Gastrocnemius medialis (tissue), 4 donors: Measurements from ENCODE around the gene CBY1. TPM values are rescaled to one million over a fixed set of nuclear protein-coding genes. Genes with fewer than 3 reads are reported as not detected.
A peak's percentile ranks its signal among the peaks of the same experiment; 100 is the strongest.

Source experiments
- ATAC-seq, 2 donors: fragments of 150-250 bp; one replicate each; pipeline ENCODE4 v1.9.1; 2016
- DNase-seq, 2 donors: peaks; one replicate each; pipeline ENCODE4 v3.0.0-alpha.2; 2019
- H3K27ac ChIP-seq, 4 donors: fragments of 200-600 bp; sonication (generic); 1 replicate in 1 of 4; 2 replicates in 3 of 4; pipeline ENCODE4 v1.5.1; 2016 to 2018; ENCODE audit warnings: mild to moderate bottlenecking in 2 of 4, moderate library complexity in 1 of 4
- H3K27me3 ChIP-seq, 3 donors: fragments of 200-600 bp; sonication (generic) in 2 of 3; 1 replicate in 1 of 3; 2 replicates in 2 of 3; pipeline versions ENCODE4 v1.5.1 to v1.6.0; 2016 to 2019; ENCODE audit warnings: mild to moderate bottlenecking in 1 of 3, moderate library complexity in 1 of 3
- H3K36me3 ChIP-seq, 2 donors: fragments of 200-600 bp; sonication (generic) in 1 of 2; one replicate each; pipeline ENCODE4 v1.5.1; 2017 to 2018
- H3K4me1 ChIP-seq, 2 donors: fragments of 200-600 bp; sonication (generic) in 1 of 2; one replicate each; pipeline ENCODE4 v1.5.1; 2016 to 2017; ENCODE audit warnings: mild to moderate bottlenecking in 2 of 2
- H3K4me3 ChIP-seq, 4 donors: fragments of 200-600 bp; sonication (generic) in 3 of 4; 1 replicate in 1 of 4; 2 replicates in 3 of 4; pipeline ENCODE4 v1.5.1; 2016 to 2019; ENCODE audit warnings: mild to moderate bottlenecking in 2 of 4
- H3K9me3 ChIP-seq, 3 donors: fragments of 200-600 bp; sonication (generic) in 2 of 3; 1 replicate in 1 of 3; 2 replicates in 2 of 3; pipeline ENCODE4 v1.5.1; 2016 to 2019
- CTCF ChIP-seq, 5 experiments: fragments of 450-650 bp in 3 of 5; fragments of 200-600 bp in 2 of 5; sonication (generic) in 2 of 5; IDR thresholded peaks in 4 of 5; conservative IDR thresholded peaks in 1 of 5; 1 replicate in 4 of 5; 2 replicates in 1 of 5; pipeline ENCODE4 v1.5.1; 2016 to 2019; ENCODE audit warnings: antibody characterized with exemption in 5 of 5, mild to moderate bottlenecking in 3 of 5, moderate library complexity in 3 of 5
- POLR2A ChIP-seq, 2 donors: fragments of 450-650 bp; IDR thresholded peaks; one replicate each; pipeline ENCODE4 v1.6.1; 2017; ENCODE audit warnings: antibody characterized with exemption in 2 of 2, mild to moderate bottlenecking in 2 of 2, moderate library complexity in 2 of 2
- in situ Hi-C, 4 donors: fragments of 200-750 bp; cut with MboI; loops; one replicate each; pipeline versions ENCODE4 v1.15.0 to v1.8.0; 2017; ENCODE audit warnings: low sequenced_read_pairs in 4 of 4
- intact Hi-C: fragments of 100-400 bp; cut with DNase I; formaldehyde crosslinking; loops from one replicate; pipeline ENCODE4 v1.15.1; 2023; ENCODE audit warnings: low total_unique reads
- total RNA-seq, 4 donors: library from RNA; depleted of rRNA; stranded (reverse); fragments of >200 nt; gene quantifications; one replicate each; pipeline versions ENCODE4 v1.1.0 to v1.2.3, GENCODE V29; 2016

CBY1 gene
- total RNA-seq, 4 donors from 2014 or later = 8.0 to 15.7 (median 12.6) TPM

GRCh38 chr22:38698407-38699094, 42.1 kb downstream of the CBY1 start:
- Histone ChIP-seq H3K27ac (peak overlapping the region; percentile 95 to 97 (median 96)), H3K36me3 (peaks cover 0 to 7% of the 10 kb centered on the region in 2 donors), H3K9me3 (no peaks in the 10 kb centered on the region), H3K4me1 (peaks cover 33 to 35% of the 10 kb centered on the region in 2 donors), H3K4me3 (peak overlapping the region in 3 of 4 donors; percentile 3 to 80 (median 76)), H3K27me3 (no peaks in the 10 kb centered on the region)
- intact Hi-C loops (no loop called here), in situ Hi-C loops (no loop called here)
- ATAC-seq = no peak
- TF ChIP-seq POLR2A (IDR thresholded peaks at IDR 0.05) (no peak), CTCF (IDR thresholded peaks at IDR 0.05 in 4 of 5, conservative IDR thresholded peaks at IDR 0.05 in 1 of 5) (no peak)
- no peak for DNase-seq

GRCh38 chr22:38699143-38699542, 42.7 kb downstream of the CBY1 start:
- Histone ChIP-seq H3K4me1 (peaks cover 33 to 37% of the 10 kb centered on the region in 2 donors), H3K4me3 (peak overlapping the region; percentile 72 to 92 (median 78)), H3K27ac (peak overlapping the region; percentile 95 to 97 (median 96)), H3K9me3 (no peaks in the 10 kb centered on the region), H3K27me3 (no peaks in the 10 kb centered on the region), H3K36me3 (peaks cover 0 to 7% of the 10 kb centered on the region in 2 donors)
- TF ChIP-seq CTCF (IDR thresholded peaks at IDR 0.05 in 4 of 5, conservative IDR thresholded peaks at IDR 0.05 in 1 of 5) (no peak), POLR2A (IDR thresholded peaks at IDR 0.05) (no peak)
- in situ Hi-C loops (no loop called here), intact Hi-C loops (no loop called here)
- DNase-seq (no peak), ATAC-seq (no peak)

- ATAC-seq (no peak), DNase-seq (no peak)
- intact Hi-C loops = loop anchor here (1.0 to 10.0 kb wide), 4 partner anchors 56 to 635 kb away; partner anchors contain the start of gene SUN2
- in situ Hi-C loops = no loop called here
- peak overlapping the region; percentile 95 to 97 (median 96) for H3K27ac ChIP-seq
- H3K27me3 ChIP-seq = no peaks in the 10 kb centered on the region
- peaks cover 0 to 7% of the 10 kb centered on the region in 2 donors for H3K36me3 ChIP-seq
- H3K4me3 ChIP-seq = peak overlapping the region; percentile 72 to 92 (median 78)
- TF ChIP-seq CTCF (IDR thresholded peaks at IDR 0.05 in 4 of 5, conservative IDR thresholded peaks at IDR 0.05 in 1 of 5) (no peak), POLR2A (IDR thresholded peaks at IDR 0.05) (no peak)
- no peaks in the 10 kb centered on the region for H3K9me3 ChIP-seq
- H3K4me1 ChIP-seq = peaks cover 38 to 44% of the 10 kb centered on the region in 2 donors
Measured at GRCh38 chr22:38699784-38700183, 43.3 kb downstream of the CBY1 start.

GRCh38 chr22:38700270-38700788, 43.9 kb downstream of the CBY1 start:
- H3K27ac ChIP-seq = peak overlapping the region; percentile 95 to 97 (median 96)
- peak overlapping the region; percentile 72 to 92 (median 78) for H3K4me3 ChIP-seq
- no peak for TF ChIP-seq POLR2A (IDR thresholded peaks at IDR 0.05)
- no peak for TF ChIP-seq CTCF (IDR thresholded peaks at IDR 0.05 in 4 of 5, conservative IDR thresholded peaks at IDR 0.05 in 1 of 5)
- DNase-seq = no peak
- H3K4me1 ChIP-seq = peaks cover 42 to 46% of the 10 kb centered on the region in 2 donors
- no peaks in the 10 kb centered on the region for H3K27me3 ChIP-seq
- in situ Hi-C loops = no loop called here
- intact Hi-C loops = loop anchor here (1.0 to 10.0 kb wide), 4 partner anchors 55 to 636 kb away; partner anchors contain the start of gene SUN2
- H3K36me3 ChIP-seq = peaks cover 0 to 7% of the 10 kb centered on the region in 2 donors
- no peaks in the 10 kb centered on the region for H3K9me3 ChIP-seq
- peak; percentile 12 to 18 for ATAC-seq
